Neuronal stem cell (in vitro differentiated cells): ENCODE results near the gene FGF11.

ENCODE experiments used
- DNase-seq: peaks from one replicate; pipeline ENCODE4 v3.0.0-alpha.2; 2013; ENCODE audit warnings: low spot score
- H2AFZ ChIP-seq: one replicate; pipeline ENCODE4 v1.6.1; 2013; ENCODE audit warnings: mild to moderate bottlenecking, low read length, inconsistent platforms
- H2AK5ac ChIP-seq: 2 replicates; pipeline ENCODE4 v1.6.1; 2013; ENCODE audit warnings: low read depth, mild to moderate bottlenecking, inconsistent platforms, low read length, moderate library complexity, mixed read lengths
- H2BK120ac ChIP-seq: 2 replicates; pipeline ENCODE4 v1.6.1; 2013; ENCODE audit warnings: low read depth, mild to moderate bottlenecking, inconsistent platforms, low read length, moderate library complexity, mixed read lengths
- H2BK12ac ChIP-seq: one replicate; pipeline ENCODE4 v1.6.1; 2013; ENCODE audit warnings: low read length, inconsistent platforms
- H2BK15ac ChIP-seq: 2 replicates; pipeline ENCODE4 v1.6.1; 2013; ENCODE audit warnings: mild to moderate bottlenecking, low read length, inconsistent platforms, mixed read lengths
- H2BK5ac ChIP-seq: one replicate; pipeline ENCODE4 v1.6.1; 2013; ENCODE audit warnings: inconsistent platforms, mild to moderate bottlenecking, low read length, moderate library complexity
- H3K14ac ChIP-seq: one replicate; pipeline ENCODE4 v1.6.1; 2013; ENCODE audit warnings: low read length, inconsistent platforms
- H3K18ac ChIP-seq: 2 replicates; pipeline ENCODE4 v1.6.1; 2013; ENCODE audit warnings: low read length, inconsistent platforms
- H3K23ac ChIP-seq: 2 replicates; pipeline ENCODE4 v1.6.1; 2013; ENCODE audit warnings: low read depth, mild to moderate bottlenecking, mixed read lengths, low read length, inconsistent platforms; ENCODE audit not compliant: poor library complexity
- H3K27ac ChIP-seq: replicated peaks from 3 replicates; pipeline ENCODE4 v1.5.1; 2013; ENCODE audit warnings: low read length, inconsistent platforms
- H3K27me3 ChIP-seq, 3 experiments: 2 replicates each; pipeline ENCODE4 v1.6.1; 2013; ENCODE audit warnings: low read length in 3 of 3, mild to moderate bottlenecking in 2 of 3, inconsistent platforms in 1 of 3, low read depth in 1 of 3, mixed read lengths in 1 of 3, moderate library complexity in 1 of 3; ENCODE audit not compliant: control insufficient read depth in 3 of 3, insufficient read depth in 3 of 3
- H3K36me3 ChIP-seq, 2 donors: replicated peaks in 1 of 2; 2 replicates each; pipeline ENCODE4 v1.6.1; 2013; ENCODE audit warnings: low read length in 2 of 2; ENCODE audit not compliant: control insufficient read depth in 2 of 2, insufficient read depth in 2 of 2
- H3K4ac ChIP-seq: 2 replicates; pipeline ENCODE4 v1.6.1; 2013; ENCODE audit warnings: inconsistent platforms, mild to moderate bottlenecking, low read length, moderate library complexity
- H3K4me1 ChIP-seq, 2 donors: 1 replicate in 1 of 2; 2 replicates in 1 of 2; pipeline ENCODE4 v1.6.1; 2013; ENCODE audit warnings: low read length in 2 of 2, low read depth in 1 of 2; ENCODE audit not compliant: control insufficient read depth in 2 of 2, insufficient read depth in 1 of 2
- H3K4me2 ChIP-seq: one replicate; pipeline ENCODE4 v1.6.1; 2013; ENCODE audit warnings: mild to moderate bottlenecking, low read length, inconsistent platforms; ENCODE audit not compliant: insufficient read depth, poor library complexity, severe bottlenecking
- H3K4me3 ChIP-seq, 2 donors: 2 replicates each; pipeline ENCODE4 v1.5.1; 2013; ENCODE audit warnings: low read length in 2 of 2, mild to moderate bottlenecking in 2 of 2, inconsistent platforms in 1 of 2, moderate library complexity in 1 of 2
- H3K79me1 ChIP-seq: one replicate; pipeline ENCODE4 v1.6.1; 2013; ENCODE audit warnings: low read depth, mild to moderate bottlenecking, inconsistent platforms, low read length, moderate library complexity
- H3K9ac ChIP-seq: one replicate; pipeline ENCODE4 v1.6.1; 2013; ENCODE audit warnings: mild to moderate bottlenecking, low read depth, low read length, inconsistent platforms; ENCODE audit not compliant: poor library complexity
- H3K9me3 ChIP-seq, 2 donors: replicated peaks in 1 of 2; 2 replicates each; pipeline versions ENCODE3 to v1.6.1; 2013; ENCODE audit warnings: low read length in 2 of 2, mild to moderate bottlenecking in 2 of 2, inconsistent platforms in 1 of 2, low read depth in 1 of 2, mixed read lengths in 1 of 2, moderate library complexity in 1 of 2; ENCODE audit not compliant: control insufficient read depth in 2 of 2, insufficient read depth in 1 of 2
- H4K8ac ChIP-seq: one replicate; pipeline ENCODE4 v1.6.1; 2013; ENCODE audit warnings: low read depth, mild to moderate bottlenecking, inconsistent platforms, low read length, moderate library complexity
- H4K91ac ChIP-seq: one replicate; pipeline ENCODE4 v1.6.1; 2013; ENCODE audit warnings: low read length, low read depth, mild to moderate bottlenecking, inconsistent platforms; ENCODE audit not compliant: poor library complexity
- WGBS, 2 donors: extraction: QIAGEN DNeasy Blood & Tissue Kit; methylation state at CpG; one replicate each; pipeline ENCODE4 v1.1.7; 2013; ENCODE audit warnings: missing lambda C conversion rate in 2 of 2, mixed read lengths in 1 of 2; ENCODE audit not compliant: insufficient read length in 2 of 2, insufficient replicate concordance in 1 of 2; ENCODE audit errors: extremely low coverage in 2 of 2; 5-methylcytosine and 5-hydroxymethylcytosine counted together

Gene FGF11

DNA sequence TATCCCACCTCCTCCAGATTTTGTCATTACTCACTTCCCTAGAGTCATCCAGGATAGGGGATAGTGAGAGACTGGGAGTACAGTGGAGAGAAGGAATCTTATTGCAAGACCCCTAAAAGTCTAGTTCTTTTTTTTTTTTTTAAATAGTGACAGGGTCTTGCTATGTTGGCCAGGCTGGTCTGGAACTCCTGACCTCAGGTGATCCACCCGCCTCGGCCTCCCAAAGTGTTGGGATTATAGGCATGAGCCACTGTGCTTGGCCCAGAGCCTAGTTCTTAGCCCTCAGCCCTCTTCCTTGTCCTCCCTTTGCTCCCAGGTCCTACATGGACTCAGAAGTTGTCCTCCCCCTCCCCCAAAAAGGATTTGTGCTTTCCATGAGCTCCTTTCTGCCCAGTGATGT, 2.8 kb downstream of the FGF11 start:
- no peak for DNase-seq
- Histone ChIP-seq H2BK15ac (peak overlapping the region; percentile 32), H3K23ac (no peak overlapping the region), H3K9ac (no peak overlapping the region), H2AK5ac (no peak overlapping the region), H3K4ac (no peak overlapping the region), H4K8ac (no peak overlapping the region), H3K36me3 (no peaks in the 10 kb centered on the region), H3K27me3 (peaks cover 21 to 39% (median 27%) of the 10 kb centered on the region in 3 experiments), H3K4me1 (peaks cover 20 to 39% of the 10 kb centered on the region in 2 donors), H3K4me3 (no peak overlapping the region), H3K27ac (no peak overlapping the region), H3K14ac (no peak overlapping the region), H4K91ac (no peak overlapping the region), H2AFZ (no peak overlapping the region), H3K18ac (no peak overlapping the region), H2BK120ac (no peak overlapping the region), H3K79me1 (no peaks in the 10 kb centered on the region), H2BK5ac (no peak overlapping the region), H2BK12ac (no peak overlapping the region), H3K9me3 (peaks cover 0 to under 1% of the 10 kb centered on the region in 2 donors), H3K4me2 (no peak overlapping the region)
- no CpG with 5 or more reads among the region's 2 CpGs for WGBS, 2 donors

DNA sequence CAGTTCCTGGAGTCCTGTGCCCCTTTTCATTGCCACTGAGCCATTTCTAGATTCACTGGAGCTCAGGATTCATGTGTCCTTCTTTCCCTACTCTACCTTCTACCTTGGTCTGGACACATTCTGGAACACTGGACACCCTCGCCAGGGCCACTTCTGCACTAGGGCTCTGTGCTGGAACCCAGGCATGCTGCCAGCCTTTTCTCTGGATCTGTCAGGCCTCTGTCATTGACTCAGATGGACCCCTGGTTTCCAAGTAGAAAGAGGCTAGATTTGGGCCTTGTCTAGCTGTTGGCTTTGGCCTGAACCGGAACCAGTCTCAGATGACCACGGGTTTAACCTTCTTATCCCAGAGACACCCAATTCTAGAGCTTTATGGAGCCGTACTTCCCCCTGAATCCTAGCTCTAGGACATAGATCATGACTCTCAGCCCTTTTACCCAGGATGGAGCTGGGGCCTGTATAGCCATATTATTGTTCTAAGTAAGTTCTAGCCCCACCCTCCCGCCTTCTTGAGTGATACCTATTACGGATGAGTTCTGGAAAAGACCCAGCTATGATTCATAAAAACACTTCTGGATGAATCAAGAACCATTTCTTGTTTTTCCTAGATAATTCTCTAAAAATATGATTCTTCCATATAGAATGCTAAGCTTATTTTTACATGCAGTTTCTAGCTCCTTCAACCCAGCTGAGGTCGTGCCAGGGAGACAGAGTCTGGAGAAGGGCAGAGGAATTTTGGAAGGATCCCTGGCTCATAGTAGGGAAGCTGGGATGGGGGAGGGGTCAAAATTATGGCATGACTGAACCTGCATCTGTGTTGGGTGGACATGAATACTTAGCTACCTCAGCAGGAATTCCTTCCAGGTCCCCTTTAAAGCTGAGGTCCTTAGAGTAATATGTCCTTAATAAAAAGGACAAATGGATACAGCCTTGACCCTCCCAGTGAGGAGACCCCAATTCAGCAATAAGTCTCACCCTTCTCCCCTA, 4.5 kb downstream of the FGF11 start:
- Histone ChIP-seq H4K8ac (no peak overlapping the region), H2AFZ (no peak overlapping the region), H3K36me3 (no peaks in the 10 kb centered on the region), H3K9ac (no peak overlapping the region), H2AK5ac (peak overlapping the region; percentile 78), H3K18ac (no peak overlapping the region), H3K4me1 (peaks cover 11 to 26% of the 10 kb centered on the region in 2 donors), H3K79me1 (peaks cover 2% of the 10 kb centered on the region), H4K91ac (no peak overlapping the region), H2BK120ac (no peak overlapping the region), H3K14ac (no peak overlapping the region), H2BK5ac (no peak overlapping the region), H3K4me2 (no peak overlapping the region), H3K27me3 (peaks cover 10 to 27% (median 12%) of the 10 kb centered on the region in 3 experiments), H2BK12ac (no peak overlapping the region), H2BK15ac (no peak overlapping the region), H3K9me3 (peaks cover 1 to 5% of the 10 kb centered on the region in 2 donors), H3K4me3 (no peak overlapping the region), H3K4ac (no peak overlapping the region), H3K27ac (no peak overlapping the region), H3K23ac (no peak overlapping the region)
- no peak for DNase-seq
- WGBS, 2 donors, result no CpG with 5 or more reads among the region's 7 CpGs

DNA sequence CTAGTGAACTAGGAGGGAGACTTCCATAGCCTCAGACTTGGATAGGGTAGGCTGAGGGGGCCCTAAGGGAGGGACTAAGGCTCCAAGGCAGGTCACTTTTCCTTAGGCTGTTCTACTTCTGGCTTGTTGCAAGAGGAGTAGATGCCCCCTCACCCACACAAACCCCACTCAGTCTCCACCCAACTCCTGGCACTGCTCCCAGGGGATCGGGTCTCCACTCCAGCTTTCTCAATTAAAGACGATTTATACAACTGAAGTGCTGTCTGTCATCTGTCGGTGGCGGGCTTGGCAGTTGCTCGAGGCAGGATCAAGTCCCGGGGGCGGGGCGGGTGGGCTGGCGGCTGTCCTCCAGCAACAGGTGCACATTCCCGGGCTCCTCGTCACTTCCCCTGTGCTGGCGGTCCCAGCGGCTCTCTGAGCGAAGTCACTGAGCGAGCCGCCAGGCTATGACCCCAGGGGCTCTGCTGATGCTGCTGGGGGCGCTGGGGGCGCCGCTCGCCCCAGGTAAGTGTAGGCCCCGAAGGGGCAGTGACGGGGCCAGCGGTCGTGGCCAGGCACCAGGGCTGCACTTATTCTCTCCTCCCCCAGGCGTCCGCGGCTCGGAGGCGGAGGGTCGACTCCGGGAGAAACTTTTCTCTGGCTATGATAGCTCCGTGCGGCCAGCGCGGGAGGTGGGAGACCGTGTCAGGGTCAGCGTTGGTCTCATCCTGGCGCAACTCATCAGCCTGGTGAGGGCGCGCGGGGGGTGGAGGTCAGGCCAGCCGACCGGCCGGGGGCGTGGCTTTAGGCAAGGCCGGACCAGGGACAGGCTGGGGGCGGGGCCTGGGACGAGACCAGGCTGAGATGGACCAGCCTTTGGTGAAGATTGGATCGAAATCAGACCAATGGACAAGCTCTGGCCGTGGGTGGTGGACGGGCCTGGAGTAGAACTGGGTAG, 5.6 kb downstream of the FGF11 start, which contains the start of gene CHRNB1:
TSS of gene CHRNB1 (plus strand) at position 380 of the 937 bp plus-strand sequence. CDS start at position 447, 67 bp downstream.
- peak within 1 kb of the TSS; percentile 45 to 78 for H3K4me3 ChIP-seq
- no peak within 1 kb of the TSS for H2BK120ac ChIP-seq
- no peak within 1 kb of the TSS for H3K14ac ChIP-seq
- H3K4me1 ChIP-seq, result peaks cover 11 to 22% of the 10 kb centered on the region in 2 donors
- H4K91ac ChIP-seq, result no peak within 1 kb of the TSS
- peak within 1 kb of the TSS; percentile 71 for H3K9ac ChIP-seq
- DNase-seq, result peak; percentile 85
- H3K27me3 ChIP-seq, result peaks cover 0 to 15% (median 6%) of the 10 kb centered on the region in 3 experiments
- peak within 1 kb of the TSS; percentile 97 for H2AFZ ChIP-seq
- H4K8ac ChIP-seq, result no peak within 1 kb of the TSS
- no CpG with 5 or more reads among the region's 51 CpGs for WGBS, 2 donors
- peak within 1 kb of the TSS; percentile 52 for H3K23ac ChIP-seq
- peak within 1 kb of the TSS; percentile 95 for H3K18ac ChIP-seq
- peak within 1 kb of the TSS; percentile 95 for H3K4me2 ChIP-seq
- H2BK12ac ChIP-seq, result no peak within 1 kb of the TSS
- peak within 1 kb of the TSS; percentile 61 for H2BK15ac ChIP-seq
- peak within 1 kb of the TSS; percentile 39 for H2AK5ac ChIP-seq
- peak within 1 kb of the TSS; percentile 53 for H3K27ac ChIP-seq
- H3K9me3 ChIP-seq, result peaks cover 1 to 5% of the 10 kb centered on the region in 2 donors
- H3K36me3 ChIP-seq, result no peaks in the 10 kb centered on the region
- no peak within 1 kb of the TSS for H2BK5ac ChIP-seq
- H3K79me1 ChIP-seq, result peaks cover 2% of the 10 kb centered on the region
- no peak within 1 kb of the TSS for H3K4ac ChIP-seq
